Fibroblast of skin of left biceps (primary cell): ENCODE measurements around the gene HYOU1.
"Not testable (repeated sequence)": the region's sequence is repeated elsewhere in the genome, so short reads cannot be mapped to it uniquely, and the experiment has no call there.

ENCODE experiments used
- DNase-seq, 2 experiments: peaks; one replicate each; pipeline ENCODE4 v3.0.0-alpha.2; 2013; ENCODE audit warnings: low read depth in 2 of 2

HYOU1 gene

DNA sequence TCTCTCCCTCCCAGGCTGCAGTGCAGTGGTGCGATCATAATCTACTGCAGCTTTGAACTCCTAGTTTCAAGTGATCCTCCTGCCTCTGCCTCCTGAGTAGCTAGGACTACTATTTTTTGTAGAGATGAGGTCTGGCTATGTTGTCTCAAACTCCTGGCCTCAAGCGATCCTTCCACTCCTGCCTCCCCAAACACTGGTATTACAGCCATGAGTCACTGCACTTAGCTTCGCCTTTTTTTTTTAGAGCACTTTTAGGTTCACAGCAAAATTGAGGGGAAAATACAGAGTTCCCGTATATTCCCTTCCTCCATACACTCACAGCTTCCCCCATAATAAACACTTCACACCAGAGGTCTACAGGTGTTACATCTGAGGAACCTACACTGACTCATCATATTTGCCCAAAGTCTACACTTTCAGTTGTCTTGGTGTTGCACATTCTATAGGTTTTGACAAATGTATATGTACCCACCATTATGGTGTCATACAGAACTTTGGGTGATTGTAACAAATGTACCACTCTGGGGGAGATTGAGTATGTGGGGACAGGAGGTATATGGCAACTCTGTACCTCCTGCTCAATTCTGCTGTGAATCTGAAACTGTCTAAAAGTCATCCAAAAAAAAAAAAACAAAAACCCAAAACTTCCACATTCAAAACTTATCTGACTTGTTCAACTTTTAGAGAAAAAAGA, 15.0 kb downstream of the HYOU1 start:
- DNase-seq = no peak

DNA sequence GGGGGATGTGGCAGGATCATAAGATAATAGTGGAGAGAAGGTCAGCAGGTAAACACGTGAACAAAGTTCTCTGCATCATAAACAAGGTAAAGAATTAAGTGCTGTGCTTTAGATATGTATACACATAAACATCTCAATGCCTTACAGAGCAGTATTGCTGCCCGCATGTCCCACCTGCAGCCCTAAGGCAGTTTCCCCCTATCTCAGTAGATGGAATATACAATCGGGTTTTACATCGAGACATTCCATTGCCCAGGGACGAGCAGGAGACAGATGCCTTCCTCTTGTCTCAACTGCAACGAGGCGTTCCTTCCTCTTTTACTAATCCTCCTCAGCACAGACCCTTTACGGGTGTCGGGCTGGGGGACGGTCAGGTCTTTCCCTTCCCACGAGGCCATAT, 17.5 kb downstream of the HYOU1 start:
- DNase-seq = not testable (repeated sequence)

DNA sequence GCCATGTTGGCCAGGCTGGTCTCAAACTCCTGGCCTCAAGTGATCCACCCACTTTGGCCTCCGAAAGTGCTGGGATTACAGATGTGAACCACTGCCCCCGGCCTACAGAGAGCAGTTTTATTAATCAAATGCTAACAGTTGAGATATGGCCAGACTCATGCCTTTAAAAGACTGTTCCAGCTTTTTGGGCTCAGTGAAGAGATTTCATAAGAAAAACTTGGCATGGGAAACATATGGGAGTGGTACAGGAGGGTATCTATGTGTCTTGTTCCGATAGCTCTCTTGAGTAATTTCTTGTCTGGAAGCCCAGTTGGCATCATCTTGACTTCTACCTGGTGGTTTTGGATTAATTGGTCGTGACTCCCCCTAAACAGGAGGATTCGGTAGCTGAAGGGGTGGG, 18.1 kb downstream of the HYOU1 start:
- DNase-seq = no peak

- no peak for DNase-seq
Observed at GRCh38 chr11:119034813-119035212, 22.2 kb downstream of the HYOU1 start.

- not testable (repeated sequence) for DNase-seq
Observed at GRCh38 chr11:119033421-119033820, 23.6 kb downstream of the HYOU1 start.

DNA sequence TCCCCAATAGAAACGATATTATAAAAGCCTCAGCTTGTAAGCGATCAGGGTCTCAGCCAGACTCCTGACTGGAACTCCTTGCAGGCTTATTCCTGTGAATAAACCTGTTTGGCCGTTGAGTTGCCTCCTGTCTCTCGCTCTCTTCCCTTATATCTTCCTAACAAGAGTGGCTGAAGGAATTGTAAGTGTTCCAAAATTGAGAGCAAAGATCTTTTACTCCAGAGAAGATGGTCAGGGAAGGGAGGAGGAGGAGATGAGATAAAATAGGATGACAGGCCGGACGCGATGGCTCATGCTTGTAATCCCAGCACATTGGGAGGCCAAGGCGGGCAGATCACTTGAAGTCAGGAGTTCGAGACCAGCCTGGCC, 25.1 kb downstream of the HYOU1 start:
- DNase-seq = no peak

DNA sequence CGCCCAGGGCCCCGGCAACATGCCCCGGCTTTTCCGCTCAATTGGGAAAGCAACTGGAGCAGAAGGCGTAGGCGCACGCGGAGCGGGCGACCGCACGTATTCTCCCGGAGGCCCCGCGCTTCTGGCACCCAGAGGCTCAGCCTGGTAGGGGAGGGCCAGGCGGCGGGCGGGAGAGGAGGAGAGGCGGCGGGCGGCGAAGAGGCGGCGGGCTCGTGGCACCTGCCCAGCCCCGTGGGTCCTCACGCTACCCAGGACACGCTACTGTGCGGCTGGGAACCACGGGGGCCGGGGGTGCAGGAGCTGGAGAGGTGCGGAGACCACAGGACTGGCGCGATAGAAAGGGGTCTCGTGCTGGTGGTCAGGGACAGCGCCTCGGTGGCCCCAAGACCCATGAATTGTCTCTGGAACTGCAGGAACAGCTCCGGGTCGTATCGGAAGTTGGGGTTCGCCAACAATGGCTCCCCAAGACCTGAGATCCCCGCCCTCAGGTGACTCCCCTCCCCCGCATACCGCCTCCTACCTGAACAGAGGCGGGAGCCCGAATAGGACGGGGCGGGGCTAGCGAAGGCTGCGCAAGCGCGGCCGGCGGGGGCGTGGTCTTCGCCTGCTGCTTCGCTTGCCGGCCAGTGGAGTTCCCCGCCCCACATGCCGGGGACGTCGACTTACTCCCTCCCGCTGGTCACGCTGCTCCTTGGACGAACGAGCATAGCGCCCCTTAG, 26.5 kb downstream of the HYOU1 start, which contains the start of gene SLC37A4:
SLC37A4 (minus strand) TSS at position 549 of the 719 bp plus-strand sequence.
- DNase-seq = peak; percentile 85

DNA sequence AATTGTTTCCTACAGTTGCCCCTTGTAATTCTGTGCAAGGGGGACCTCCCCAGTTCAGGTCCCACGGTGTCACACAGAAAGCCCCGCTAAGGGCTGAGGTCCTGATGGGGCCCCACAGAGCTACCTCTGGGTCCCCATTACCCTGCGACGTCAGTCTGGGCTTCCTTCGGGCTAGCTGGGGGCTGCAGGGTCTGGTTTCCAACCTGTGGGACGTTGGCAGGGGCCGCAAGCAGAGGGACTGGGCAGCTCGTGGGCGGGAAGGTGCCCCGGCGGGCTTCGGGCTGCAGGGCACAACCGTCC, 27.0 kb downstream of the HYOU1 start:
- no peak for DNase-seq

GRCh38 chr11:119029340-119030028, 27.5 kb downstream of the HYOU1 start:
- DNase-seq = no peak

DNA sequence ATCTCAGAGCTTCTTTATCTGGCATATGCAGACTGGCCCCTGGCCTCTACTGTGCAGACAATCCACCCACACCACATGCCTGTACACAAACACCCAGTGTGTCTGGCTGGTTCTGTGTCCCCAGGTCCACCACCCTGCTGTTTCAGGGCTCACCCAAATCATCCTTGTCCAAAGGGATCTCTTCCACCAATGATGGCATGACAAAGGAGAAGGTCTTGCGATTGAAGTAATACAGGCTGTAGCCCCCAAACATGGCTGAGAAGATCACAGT, 28.0 kb downstream of the HYOU1 start:
- DNase-seq = no peak

- no peak for DNase-seq
Observed at GRCh38 chr11:119028346-119029068, 28.5 kb downstream of the HYOU1 start.

- no peak for DNase-seq
Observed at GRCh38 chr11:119027561-119028345, 29.3 kb downstream of the HYOU1 start.

DNA sequence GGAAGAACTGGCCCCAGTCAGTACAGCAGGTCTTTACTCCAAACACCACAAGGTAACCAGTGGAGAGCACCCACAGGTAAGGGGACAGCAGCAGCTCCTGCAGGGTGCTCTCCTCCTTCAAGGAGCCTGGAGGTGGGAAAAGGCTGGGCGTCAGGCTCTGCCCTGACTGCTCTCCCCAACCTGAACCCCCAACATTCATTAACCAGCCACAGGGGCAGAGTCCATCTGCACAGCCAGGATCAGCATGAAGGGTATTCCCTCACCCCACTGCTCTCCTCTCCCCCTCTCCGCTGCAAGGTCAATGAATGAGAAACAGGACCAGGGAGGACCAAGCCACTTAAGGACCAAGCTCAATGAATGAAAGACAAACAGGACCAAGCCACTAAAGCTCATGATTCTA, 30.0 kb downstream of the HYOU1 start:
- DNase-seq = no peak

- DNase-seq = no peak
Observed at GRCh38 chr11:119025978-119026766, 30.8 kb downstream of the HYOU1 start.

DNA sequence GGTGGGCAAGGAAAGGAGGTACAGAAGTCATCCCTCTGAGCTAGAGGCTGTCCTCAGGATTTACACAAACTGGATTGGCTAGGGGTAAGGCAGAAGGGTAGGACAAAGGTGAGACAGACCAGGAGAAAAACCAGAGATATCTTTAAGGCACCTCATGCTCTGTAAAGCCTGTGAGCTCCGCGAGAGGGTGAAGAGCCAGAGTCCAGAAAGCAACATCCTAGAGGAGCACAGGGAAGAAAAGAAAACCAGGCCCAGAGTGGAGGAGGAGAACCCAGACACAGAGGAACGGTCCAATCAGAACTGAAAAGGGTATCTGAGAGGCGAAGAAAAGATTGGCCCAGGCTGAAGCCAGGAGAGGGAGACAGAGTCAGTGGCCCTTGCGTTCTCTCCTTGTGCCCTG, 31.5 kb downstream of the HYOU1 start:
- DNase-seq = no peak

GRCh38 chr11:119025099-119025473, 31.9 kb downstream of the HYOU1 start:
- DNase-seq = no peak

DNA sequence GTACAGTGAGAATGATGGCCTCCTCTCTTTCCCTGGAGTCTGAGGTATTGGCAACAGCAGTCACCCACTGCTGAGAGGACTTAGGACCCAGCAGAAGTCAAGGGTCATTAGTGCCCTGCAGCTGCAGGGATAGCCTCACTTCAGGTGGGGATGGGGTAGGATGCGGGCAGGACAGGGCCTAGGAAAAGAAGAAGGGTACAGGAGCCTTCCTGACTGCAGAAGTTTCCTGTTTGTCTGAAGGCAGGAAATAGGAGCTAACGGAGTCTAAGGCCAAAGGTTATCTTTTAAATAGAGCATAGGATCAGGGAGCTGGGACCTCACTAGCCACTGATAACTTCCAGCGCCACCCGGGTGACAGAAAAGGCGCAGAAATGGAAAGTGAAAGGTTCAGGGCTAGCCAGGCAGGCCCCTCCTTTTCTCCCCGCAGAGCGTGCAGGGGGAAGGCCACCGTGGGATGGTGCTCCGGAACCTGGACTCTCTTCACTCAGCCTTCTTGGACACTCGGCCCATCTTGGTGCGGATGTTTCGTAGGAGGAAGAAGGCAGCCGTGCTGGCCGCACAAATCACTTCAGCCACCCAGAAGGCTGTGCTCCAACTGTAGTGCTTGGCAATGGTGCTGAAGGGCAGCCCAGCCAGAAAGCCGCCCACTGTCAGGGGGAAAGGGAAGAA, 32.4 kb downstream of the HYOU1 start:
- DNase-seq = no peak

DNA sequence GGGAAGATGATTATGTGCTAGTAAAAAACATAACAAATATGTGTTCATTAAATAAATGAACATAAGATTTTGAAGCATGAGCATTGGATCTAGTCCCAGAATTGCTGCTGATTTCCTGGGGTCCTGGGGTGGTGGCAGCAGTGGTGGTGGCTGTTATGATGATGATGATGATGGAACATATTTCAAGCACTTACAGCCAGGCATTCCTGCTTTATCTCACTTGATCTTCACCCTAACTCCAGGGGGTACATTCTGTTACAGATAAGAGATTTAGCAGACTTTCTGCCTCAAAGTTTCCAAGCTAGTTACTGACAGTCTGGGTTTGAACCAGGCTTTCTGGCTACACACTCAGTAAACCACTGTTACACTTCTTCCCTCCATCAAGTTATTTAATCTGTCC, 33.3 kb downstream of the HYOU1 start:
- DNase-seq = no peak

- DNase-seq = no peak
Observed at GRCh38 chr11:119021631-119022030, 35.4 kb downstream of the HYOU1 start.

DNA sequence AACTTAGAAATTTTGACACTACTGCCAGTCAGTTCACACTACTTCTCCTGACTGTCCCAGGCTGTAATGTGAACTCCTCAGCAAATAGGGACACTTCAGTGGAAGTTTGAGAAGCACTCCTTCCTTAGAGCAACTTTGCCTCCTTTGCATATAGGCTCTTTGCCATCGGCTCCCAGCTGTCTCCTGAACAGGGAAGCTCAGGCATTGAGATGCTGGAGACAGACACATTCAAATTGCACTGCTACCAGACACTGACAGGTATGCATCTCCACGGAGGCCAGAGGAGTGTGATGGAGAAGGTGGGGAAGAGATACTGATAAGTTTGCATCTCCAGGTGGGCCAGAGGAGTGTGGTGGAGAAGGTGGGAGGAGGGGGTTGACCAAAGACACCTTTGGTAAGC, 37.0 kb downstream of the HYOU1 start:
- no peak for DNase-seq
